GM21717 (cell line): ENCODE data around the gene SEPTIN3.

Experiments used
- ATAC-seq: cut with Tn5 transposase; IDR thresholded peaks from one replicate; pipeline ENCODE4 v1.9.1; 2021; ENCODE audit warnings: mild to moderate bottlenecking, moderate library complexity; ENCODE audit not compliant: unreplicated experiment

Gene SEPTIN3

DNA sequence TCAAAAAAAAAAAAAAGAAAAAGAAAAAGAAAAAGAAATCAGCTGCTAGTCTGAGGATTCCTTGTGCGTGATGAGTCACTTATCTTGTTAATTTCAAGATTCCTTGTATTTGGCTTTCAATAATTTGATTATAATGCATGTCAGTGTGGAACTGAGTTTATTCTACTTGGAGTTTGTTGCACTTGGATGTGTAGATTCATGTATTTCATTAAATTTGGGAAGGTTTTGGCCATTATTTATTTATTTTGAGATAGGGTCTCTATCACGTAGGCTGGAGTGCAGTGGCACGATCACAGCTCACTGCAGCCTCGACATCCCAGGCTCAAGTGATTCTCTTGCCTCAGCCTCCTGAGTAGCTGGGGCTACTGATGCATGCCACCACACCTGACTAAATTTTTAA lies 44.1 kb downstream of the SEPTIN3 start:
- no peak for ATAC-seq

DNA sequence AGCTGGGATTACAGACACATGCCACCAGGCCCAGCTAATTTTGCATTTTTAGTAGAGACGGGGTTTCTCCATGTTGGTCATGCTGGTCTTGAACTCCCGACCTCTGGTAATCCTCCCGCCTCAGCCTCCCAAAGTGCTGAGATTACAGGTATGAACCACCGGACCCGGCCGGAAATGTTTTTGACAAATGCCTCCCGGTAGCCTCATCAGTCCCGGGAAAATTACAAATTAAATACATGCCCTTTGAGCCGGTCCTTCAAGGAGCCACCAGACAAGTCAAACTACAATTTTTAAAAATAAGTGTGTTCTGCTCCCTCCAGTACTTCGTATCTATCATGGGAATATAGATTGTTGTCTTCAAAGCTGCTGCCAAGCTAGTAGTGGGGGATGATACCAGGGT lies 46.9 kb downstream of the SEPTIN3 start:
- no peak for ATAC-seq

- ATAC-seq, result no peak
Observed at GRCh38 chr22:42018224-42018623, 49.0 kb downstream of the SEPTIN3 start.
